ENCODE measurements around the gene WASF3.

WASF3 gene

DNA sequence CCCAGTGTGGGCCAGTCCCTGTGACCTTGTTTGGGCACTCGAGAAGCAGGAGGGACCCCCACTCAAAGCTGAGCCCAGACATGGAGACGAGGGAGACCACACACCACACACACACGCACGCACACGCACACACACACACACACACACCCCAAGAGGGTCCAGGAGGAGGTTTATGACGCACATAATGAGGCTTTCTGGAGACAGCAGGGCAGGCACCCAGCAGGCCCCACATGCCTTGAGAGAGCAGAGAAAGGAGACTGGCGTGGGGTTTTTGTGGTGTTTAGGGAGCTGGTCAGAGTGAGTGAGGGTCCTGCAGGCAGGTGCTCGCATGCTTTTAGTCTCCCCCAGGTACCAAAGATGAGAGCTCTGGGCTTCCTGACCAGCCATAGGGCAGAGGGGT, 160.7 kb downstream of the WASF3 start:
- Histone ChIP-seq H2AFZ (ENCODE audit: low read depth, low read length) (no peak overlapping the region), H3K4me1 (ENCODE audit: low read length) (no peaks in the 10 kb centered on the region), H4K20me1 (ENCODE audit: insufficient read depth, low read length) (no peaks in the 10 kb centered on the region), H3K27me3 (ENCODE audit: low read depth, low read length) (no peaks in the 10 kb centered on the region), H3K4me2 (ENCODE audit: low read length) (no peak overlapping the region), H3K79me2 (ENCODE audit: low read length) (no peaks in the 10 kb centered on the region), H3K9me3 (ENCODE audit: insufficient read depth, low read length) (no peaks in the 10 kb centered on the region), H3K27ac (ENCODE audit: low read length) (no peak overlapping the region), H3K9ac (ENCODE audit: low read length) (no peak overlapping the region), H3K4me3 (ENCODE audit: low read length) (no peak overlapping the region), H3K36me3 (replicated peaks; ENCODE audit: low read depth, low read length) (no peaks in the 10 kb centered on the region)
- TF ChIP-seq EZH2phosphoT487 (IDR thresholded peaks at IDR 0.05; ENCODE audit: low read depth): no peak
- TF ChIP-seq CTCF (IDR thresholded peaks at IDR 0.05; ENCODE audit: low read depth, low read length): no peak

DNA sequence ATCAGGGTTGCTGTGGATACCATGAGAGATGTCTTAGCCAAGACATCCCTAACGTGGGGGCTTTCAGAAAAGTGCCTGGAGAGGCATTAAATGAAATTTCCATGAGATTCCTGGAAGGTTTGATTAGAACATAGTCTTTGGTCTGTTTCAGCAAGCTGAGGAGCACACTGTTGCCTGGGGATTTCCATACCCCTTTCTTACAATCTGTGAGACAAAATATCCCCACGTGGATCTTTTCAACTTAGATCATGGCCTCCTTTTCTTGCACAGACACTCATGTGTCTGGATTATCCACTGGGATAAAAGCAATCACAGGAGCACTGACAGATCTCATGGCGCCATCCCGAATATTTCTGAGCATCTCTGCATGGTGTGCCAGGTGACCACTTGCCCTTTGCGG, 161.4 kb downstream of the WASF3 start:
- Histone ChIP-seq H3K9ac (ENCODE audit: low read length) (no peak overlapping the region), H3K36me3 (replicated peaks; ENCODE audit: low read depth, low read length) (no peaks in the 10 kb centered on the region), H2AFZ (ENCODE audit: low read depth, low read length) (no peak overlapping the region), H3K4me2 (ENCODE audit: low read length) (no peak overlapping the region), H3K27me3 (ENCODE audit: low read depth, low read length) (no peaks in the 10 kb centered on the region), H3K4me1 (ENCODE audit: low read length) (no peaks in the 10 kb centered on the region), H3K4me3 (ENCODE audit: low read length) (no peak overlapping the region), H4K20me1 (ENCODE audit: insufficient read depth, low read length) (no peaks in the 10 kb centered on the region), H3K9me3 (ENCODE audit: insufficient read depth, low read length) (no peaks in the 10 kb centered on the region), H3K79me2 (ENCODE audit: low read length) (no peaks in the 10 kb centered on the region), H3K27ac (ENCODE audit: low read length) (no peak overlapping the region)
- no peak for TF ChIP-seq CTCF (IDR thresholded peaks at IDR 0.05; ENCODE audit: low read depth, low read length)
- TF ChIP-seq EZH2phosphoT487 (IDR thresholded peaks at IDR 0.05; ENCODE audit: low read depth): no peak

- Histone ChIP-seq H3K27me3 (ENCODE audit: low read depth, low read length) (no peaks in the 10 kb centered on the region), H4K20me1 (ENCODE audit: insufficient read depth, low read length) (no peaks in the 10 kb centered on the region), H3K9me3 (ENCODE audit: insufficient read depth, low read length) (no peaks in the 10 kb centered on the region), H3K36me3 (replicated peaks; ENCODE audit: low read depth, low read length) (no peaks in the 10 kb centered on the region), H3K9ac (ENCODE audit: low read length) (no peak overlapping the region), H2AFZ (ENCODE audit: low read depth, low read length) (no peak overlapping the region), H3K4me3 (ENCODE audit: low read length) (no peak overlapping the region), H3K4me2 (ENCODE audit: low read length) (no peak overlapping the region), H3K27ac (ENCODE audit: low read length) (no peak overlapping the region), H3K79me2 (ENCODE audit: low read length) (no peaks in the 10 kb centered on the region), H3K4me1 (ENCODE audit: low read length) (no peaks in the 10 kb centered on the region)
- TF ChIP-seq CTCF (IDR thresholded peaks at IDR 0.05; ENCODE audit: low read depth, low read length) (0 out of 2 replicates have a peak, but pooled peaks have one; percentile 10), EZH2phosphoT487 (IDR thresholded peaks at IDR 0.05; ENCODE audit: low read depth) (no peak)
Measured at GRCh38 chr13:26719356-26719945, 162.0 kb downstream of the WASF3 start.

DNA sequence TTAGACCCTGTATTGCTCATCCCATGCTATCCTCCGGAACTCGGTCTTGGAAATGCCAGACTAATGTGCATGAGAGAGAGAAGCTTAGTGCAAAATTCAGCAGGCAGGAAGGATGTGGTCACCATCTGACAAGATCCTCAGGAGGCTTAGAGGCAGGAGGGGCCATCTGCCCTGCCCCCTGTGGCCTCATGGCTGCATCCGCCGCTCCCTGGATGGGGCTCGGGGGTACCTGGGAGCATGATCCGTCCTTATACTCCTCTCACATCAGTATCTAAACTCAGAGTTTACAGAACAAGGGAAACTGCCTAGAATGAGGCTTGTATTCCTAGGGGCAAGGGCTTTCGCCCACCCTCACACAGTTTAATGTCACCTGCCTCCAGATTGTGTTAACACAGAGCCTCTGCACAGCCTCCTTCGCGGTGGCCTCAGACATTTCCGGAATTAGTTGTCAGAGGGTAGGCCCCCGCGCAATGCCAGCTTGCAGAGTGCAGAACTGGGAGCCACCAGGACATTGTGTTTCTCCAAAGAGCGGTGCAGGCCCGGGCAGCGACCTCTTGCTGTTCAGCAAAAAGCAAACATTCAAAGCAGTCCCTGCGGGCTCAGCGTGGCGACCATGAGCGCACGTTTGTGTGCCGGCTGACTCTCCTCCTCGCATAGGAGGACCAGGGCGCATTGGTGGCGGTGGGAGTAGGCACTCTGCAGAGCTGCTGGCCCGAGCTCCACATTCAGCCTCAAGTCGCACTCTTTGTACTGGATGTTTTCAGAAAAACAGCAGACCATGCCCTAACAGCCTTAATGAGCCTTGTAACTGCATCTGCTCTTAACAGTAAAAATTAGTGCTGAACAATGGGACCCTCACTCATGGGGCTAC, 164.0 kb downstream of the WASF3 start:
- H3K4me3 ChIP-seq (ENCODE audit: low read length): no peak overlapping the region
- H4K20me1 ChIP-seq (ENCODE audit: insufficient read depth, low read length): no peaks in the 10 kb centered on the region
- no peaks in the 10 kb centered on the region for H3K4me1 ChIP-seq (ENCODE audit: low read length)
- H2AFZ ChIP-seq (ENCODE audit: low read depth, low read length): no peak overlapping the region
- TF ChIP-seq CTCF (IDR thresholded peaks at IDR 0.05; ENCODE audit: low read depth, low read length) (no peak), EZH2phosphoT487 (IDR thresholded peaks at IDR 0.05; ENCODE audit: low read depth) (no peak)
- H3K27me3 ChIP-seq (ENCODE audit: low read depth, low read length): no peaks in the 10 kb centered on the region
- H3K27ac ChIP-seq (ENCODE audit: low read length): no peak overlapping the region
- no peaks in the 10 kb centered on the region for H3K9me3 ChIP-seq (ENCODE audit: insufficient read depth, low read length)
- no peaks in the 10 kb centered on the region for H3K36me3 ChIP-seq (replicated peaks; ENCODE audit: low read depth, low read length)
- H3K4me2 ChIP-seq (ENCODE audit: low read length): no peak overlapping the region
- H3K79me2 ChIP-seq (ENCODE audit: low read length): no peaks in the 10 kb centered on the region
- no peak overlapping the region for H3K9ac ChIP-seq (ENCODE audit: low read length)
